Keratinocyte (primary cell): ENCODE results near the gene P2RX2.

Experiments used
- CTCF ChIP-seq, 3 experiments: IDR thresholded peaks in 1 of 3; conservative IDR thresholded peaks in 1 of 3; optimal IDR thresholded peaks in 1 of 3; 2 replicates in 2 of 3; 3 replicates in 1 of 3; pipeline versions ENCODE3 to v1.5.1; 2011; ENCODE audit warnings: low read length in 3 of 3, mild to moderate bottlenecking in 3 of 3, moderate library complexity in 2 of 3, control low read depth in 1 of 3, inconsistent platforms in 1 of 3; ENCODE audit not compliant: insufficient read depth in 2 of 3; ENCODE audit errors: extremely low read depth in 1 of 3
- EZH2 ChIP-seq: IDR thresholded peaks from one replicate; pipeline ENCODE4 v1.6.1; 2012; ENCODE audit warnings: inconsistent platforms, mild to moderate bottlenecking, low read length, moderate library complexity

GRCh38 chr12:132618683-132619043 lies at the start of gene P2RX2:
- TF ChIP-seq CTCF (optimal IDR thresholded peaks at IDR 0.05 in 1 of 3, IDR thresholded peaks at IDR 0.05 in 1 of 3, conservative IDR thresholded peaks at IDR 0.05 in 1 of 3; ENCODE audit: extremely low read depth in 1 of 3, insufficient read depth in 2 of 3, low read length in 3 of 3), result no peak
- no peak for TF ChIP-seq EZH2
